ENCODE measurements around the gene FNIP2.

- TF ChIP-seq CTCF (tag by site-specific recombination; IDR thresholded peaks at IDR 0.05), result 0 out of 2 replicates have a peak, but pooled peaks have one; percentile 14
- TF ChIP-seq TCF7L2 (IDR thresholded peaks at IDR 0.05; ENCODE audit: borderline replicate concordance, low read depth, low read length), result no peak
- peak; percentile 62 for TF ChIP-seq ZBTB26 (tag by site-specific recombination; optimal IDR thresholded peaks at IDR 0.05)
- no peak for TF ChIP-seq ZNF580 (tag by site-specific recombination; IDR thresholded peaks at IDR 0.05)
- no peak for TF ChIP-seq ZNF561 (tag by site-specific recombination; IDR thresholded peaks at IDR 0.05; ENCODE audit: borderline replicate concordance)
- no peak for TF ChIP-seq PRDM4 (tag by site-specific recombination; IDR thresholded peaks at IDR 0.05)
- no peak for TF ChIP-seq REST (tag by site-specific recombination; IDR thresholded peaks at IDR 0.05)
- no peak for TF ChIP-seq PRDM1 (tag by site-specific recombination; IDR thresholded peaks at IDR 0.05)
- no peak for TF ChIP-seq ZNF704 (tag by site-specific recombination; IDR thresholded peaks at IDR 0.05)
These were observed 522 bp downstream of the FNIP2 start for GRCh38 chr4:158769175-158769921.
